KMS-11 (cell line): ENCODE measurements around the gene TIGD6.

Experiments
- H2AFZ ChIP-seq: fragments of 200-600 bp; sonication (generic); 2 replicates; pipeline ENCODE4 v1.6.1; 2016; ENCODE audit warnings: antibody characterized with exemption, mixed run types, low read depth
- H3K27ac ChIP-seq: fragments of 200-600 bp; sonication (generic); 2 replicates; pipeline ENCODE4 v1.6.1; 2016; ENCODE audit warnings: mild to moderate bottlenecking, mixed run types
- H3K27me3 ChIP-seq: fragments of 200-600 bp; sonication (generic); 2 replicates; pipeline ENCODE4 v1.6.1; 2017; ENCODE audit warnings: mild to moderate bottlenecking, low read depth, mixed run types, moderate library complexity; ENCODE audit not compliant: insufficient read depth
- H3K36me3 ChIP-seq: fragments of 200-600 bp; sonication (generic); 2 replicates; pipeline ENCODE4 v1.6.1; 2017; ENCODE audit warnings: mild to moderate bottlenecking, mixed run types; ENCODE audit not compliant: insufficient read depth
- H3K4me1 ChIP-seq: fragments of 200-600 bp; sonication (generic); 2 replicates; pipeline ENCODE4 v1.6.1; 2016; ENCODE audit warnings: mild to moderate bottlenecking, low read depth, mixed run types; ENCODE audit not compliant: poor library complexity, severe bottlenecking
- H3K4me2 ChIP-seq: fragments of 200-600 bp; sonication (generic); 2 replicates; pipeline ENCODE4 v1.7.0; 2016; ENCODE audit warnings: mild to moderate bottlenecking, mixed run types
- H3K4me3 ChIP-seq: fragments of 200-600 bp; sonication (generic); IDR thresholded peaks from 2 replicates; pipeline ENCODE4 v1.6.1; 2017; ENCODE audit warnings: low read depth, low read length, mixed read lengths; ENCODE audit not compliant: insufficient read depth
- H3K79me2 ChIP-seq: fragments of 200-600 bp; sonication (generic); 2 replicates; pipeline ENCODE4 v1.6.1; 2016; ENCODE audit warnings: low read depth, mixed run types; ENCODE audit not compliant: insufficient read depth
- H3K9ac ChIP-seq: fragments of 200-600 bp; sonication (generic); 2 replicates; pipeline ENCODE4 v1.6.1; 2016; ENCODE audit warnings: mild to moderate bottlenecking, mixed run types
- H4K20me1 ChIP-seq: fragments of 200-600 bp; sonication (generic); 2 replicates; pipeline ENCODE4 v1.6.1; 2016; ENCODE audit warnings: mild to moderate bottlenecking, mixed run types; ENCODE audit not compliant: insufficient read depth
- CTCF ChIP-seq: fragments of 200-600 bp; sonication (generic); conservative IDR thresholded peaks from 2 replicates; pipeline ENCODE4 v1.6.1; 2017; ENCODE audit warnings: low read depth, mild to moderate bottlenecking, antibody characterized with exemption, low read length, moderate library complexity, mixed read lengths

The TIGD6 gene

GRCh38 chr5:149969181-149969930, 31.1 kb downstream of the TIGD6 start:
- Histone ChIP-seq H3K27me3 (no peaks in the 10 kb centered on the region), H3K36me3 (no peaks in the 10 kb centered on the region), H3K9ac (no peak overlapping the region), H2AFZ (no peak overlapping the region), H4K20me1 (no peaks in the 10 kb centered on the region), H3K27ac (no peak overlapping the region), H3K79me2 (no peaks in the 10 kb centered on the region), H3K4me2 (no peak overlapping the region), H3K4me1 (no peaks in the 10 kb centered on the region), H3K4me3 (no peak overlapping the region)
- TF ChIP-seq CTCF: no peak

GRCh38 chr5:149966946-149967345, 33.5 kb downstream of the TIGD6 start:
- Histone ChIP-seq H3K36me3 (no peaks in the 10 kb centered on the region), H4K20me1 (no peaks in the 10 kb centered on the region), H2AFZ (no peak overlapping the region), H3K4me2 (no peak overlapping the region), H3K4me3 (no peak overlapping the region), H3K9ac (no peak overlapping the region), H3K27me3 (no peaks in the 10 kb centered on the region), H3K4me1 (peaks cover under 1% of the 10 kb centered on the region), H3K27ac (no peak overlapping the region), H3K79me2 (no peaks in the 10 kb centered on the region)
- no peak for TF ChIP-seq CTCF

- Histone ChIP-seq H3K27ac (no peak overlapping the region), H3K4me1 (peaks cover 21% of the 10 kb centered on the region), H3K79me2 (no peaks in the 10 kb centered on the region), H3K4me3 (no peak overlapping the region), H3K9ac (no peak overlapping the region), H3K27me3 (no peaks in the 10 kb centered on the region), H2AFZ (no peak overlapping the region), H3K4me2 (no peak overlapping the region), H4K20me1 (no peaks in the 10 kb centered on the region), H3K36me3 (no peaks in the 10 kb centered on the region)
- TF ChIP-seq CTCF: no peak
Observed at GRCh38 chr5:149963729-149964128, 36.7 kb downstream of the TIGD6 start.

- Histone ChIP-seq H3K4me2 (no peak overlapping the region), H3K36me3 (no peaks in the 10 kb centered on the region), H3K79me2 (no peaks in the 10 kb centered on the region), H3K27me3 (no peaks in the 10 kb centered on the region), H3K4me1 (peaks cover 21% of the 10 kb centered on the region), H3K9ac (no peak overlapping the region), H2AFZ (no peak overlapping the region), H3K4me3 (no peak overlapping the region), H3K27ac (no peak overlapping the region), H4K20me1 (no peaks in the 10 kb centered on the region)
- no peak for TF ChIP-seq CTCF
Observed at GRCh38 chr5:149962601-149963300, 37.7 kb downstream of the TIGD6 start.
